ENCODE measurements around the gene CAPN5. TPM values are rescaled to one million over a fixed set of nuclear protein-coding genes. Genes with fewer than 3 reads are reported as not detected.

The CAPN5 gene
- total and polyA plus RNA-seq, 2 experiments from 2014 or later, result 10.2 to 32.2 TPM

- TF ChIP-seq EZH2phosphoT487 (IDR thresholded peaks at IDR 0.05; ENCODE audit: unreplicated experiment) (no peak), ZNF331 (CRISPR knock-in tag; IDR thresholded peaks at IDR 0.05; ENCODE audit: low read depth) (no peak), REST (IDR thresholded peaks at IDR 0.05; ENCODE audit: unreplicated experiment) (no peak)
Observed at GRCh38 chr11:77110836-77111235, 44.1 kb downstream of the CAPN5 start (continued).

GRCh38 chr11:77111277-77111676 lies 44.5 kb downstream of the CAPN5 start:
- Histone ChIP-seq H3K9me2 (ENCODE audit: insufficient read depth) (no peaks in the 10 kb centered on the region), H3K4me2 (no peak overlapping the region), H4K20me1 (replicated peaks; ENCODE audit: insufficient read depth) (no peaks in the 10 kb centered on the region), H2AFZ (no peak overlapping the region), H3K36me3 (ENCODE audit: insufficient read depth) (no peaks in the 10 kb centered on the region), H3K79me2 (replicated peaks; ENCODE audit: insufficient read depth) (no peaks in the 10 kb centered on the region), H3K27ac (ENCODE audit: low read depth) (no peak overlapping the region), H3F3A (replicated peaks; ENCODE audit: low read depth) (no peaks in the 10 kb centered on the region), H3K27me3 (ENCODE audit: insufficient read depth) (no peaks in the 10 kb centered on the region), H3K4me1 (ENCODE audit: insufficient read depth) (no peaks in the 10 kb centered on the region), H3K4me3 (no peak overlapping the region)
- DNase-seq (ENCODE audit: low spot score), result no peak
- TF ChIP-seq JUNB (IDR thresholded peaks at IDR 0.05; ENCODE audit: unreplicated experiment) (no peak), EZH2 (IDR thresholded peaks at IDR 0.05; ENCODE audit: low read depth, unreplicated experiment) (no peak), POLR2AphosphoS5 (IDR thresholded peaks at IDR 0.05; ENCODE audit: low read depth) (no peak), ZNF331 (CRISPR knock-in tag; IDR thresholded peaks at IDR 0.05; ENCODE audit: low read depth) (no peak)
- Mint-ChIP-seq H3K4me1 (peaks cover 8% of the 10 kb centered on the region), H3K4me3 (no peak overlapping the region), H3K9me3 (no peaks in the 10 kb centered on the region), H3K36me3 (ENCODE audit: low read depth) (no peaks in the 10 kb centered on the region; the same call in 2 of the 3 replicates), H3K27ac (no peak overlapping the region), H3K27me3 (ENCODE audit: insufficient read depth, low read depth, poor library complexity) (peaks cover 16% of the 10 kb centered on the region)
- no peak for ATAC-seq

GRCh38 chr11:77111946-77112345 lies 45.2 kb downstream of the CAPN5 start:
- Histone ChIP-seq H3K27ac (ENCODE audit: low read depth) (no peak overlapping the region), H3K36me3 (ENCODE audit: insufficient read depth) (no peaks in the 10 kb centered on the region), H2AFZ (no peak overlapping the region), H3K4me1 (ENCODE audit: insufficient read depth) (no peaks in the 10 kb centered on the region), H4K20me1 (replicated peaks; ENCODE audit: insufficient read depth) (no peaks in the 10 kb centered on the region), H3K27me3 (ENCODE audit: insufficient read depth) (no peaks in the 10 kb centered on the region), H3K4me2 (no peak overlapping the region), H3F3A (replicated peaks; ENCODE audit: low read depth) (no peaks in the 10 kb centered on the region), H3K9me2 (ENCODE audit: insufficient read depth) (no peaks in the 10 kb centered on the region), H3K4me3 (no peak overlapping the region), H3K79me2 (replicated peaks; ENCODE audit: insufficient read depth) (no peaks in the 10 kb centered on the region)
- H3K27ac Mint-ChIP-seq, result no peak overlapping the region
- ATAC-seq (no peak), DNase-seq (ENCODE audit: low spot score) (no peak)
- no peaks in the 10 kb centered on the region for H3K9me3 Mint-ChIP-seq
- H3K36me3 Mint-ChIP-seq (ENCODE audit: low read depth), result no peaks in the 10 kb centered on the region; the same call in 2 of the 3 replicates
- peaks cover 8% of the 10 kb centered on the region for H3K4me1 Mint-ChIP-seq
- H3K27me3 Mint-ChIP-seq (ENCODE audit: insufficient read depth, low read depth, poor library complexity), result peaks cover 12% of the 10 kb centered on the region
- TF ChIP-seq CREB1 (CRISPR knock-in tag; IDR thresholded peaks at IDR 0.05; ENCODE audit: low read depth) (no peak), ETS1 (IDR thresholded peaks at IDR 0.05) (no peak), EZH2 (IDR thresholded peaks at IDR 0.05; ENCODE audit: low read depth, unreplicated experiment) (no peak), NANOG (IDR thresholded peaks at IDR 0.05; ENCODE audit: borderline replicate concordance) (no peak), STAT1 (IDR thresholded peaks at IDR 0.05; ENCODE audit: unreplicated experiment) (no peak), ZNF114 (CRISPR knock-in tag; IDR thresholded peaks at IDR 0.05) (no peak), POLR2AphosphoS5 (IDR thresholded peaks at IDR 0.05; ENCODE audit: low read depth) (no peak), ZNF331 (CRISPR knock-in tag; IDR thresholded peaks at IDR 0.05; ENCODE audit: low read depth) (no peak), REST (IDR thresholded peaks at IDR 0.05; ENCODE audit: unreplicated experiment) (no peak), JUNB (IDR thresholded peaks at IDR 0.05; ENCODE audit: unreplicated experiment) (no peak)
- no peak overlapping the region; the same call in 2 of the 3 replicates for H3K4me3 Mint-ChIP-seq

All from GM23338 (cell line).